Nephron progenitor cell (in vitro differentiated cells): ENCODE data around the gene OPRPN.

Experiments
- DNase-seq: peaks from one replicate; pipeline ENCODE4 v3.0.0; 2021
- H3K27ac Mint-ChIP-seq: 2 replicates; pipeline ENCODE4 v1.8.0; 2021; ENCODE audit warnings: mild to moderate bottlenecking, moderate library complexity, mixed read lengths
- H3K27me3 Mint-ChIP-seq: 2 replicates; pipeline ENCODE4 v1.8.0; 2021; ENCODE audit warnings: mild to moderate bottlenecking, low read depth, mixed read lengths; ENCODE audit not compliant: poor library complexity
- H3K36me3 Mint-ChIP-seq: 2 replicates; pipeline ENCODE4 v1.8.0; 2021; ENCODE audit warnings: low read depth, mixed read lengths
- H3K4me1 Mint-ChIP-seq: 2 replicates; pipeline ENCODE4 v1.8.0; 2021; ENCODE audit warnings: mixed read lengths
- H3K4me3 Mint-ChIP-seq: 2 replicates; pipeline ENCODE4 v1.8.0; 2021; ENCODE audit warnings: mild to moderate bottlenecking, moderate library complexity, mixed read lengths
- H3K9me3 Mint-ChIP-seq: 2 replicates; pipeline ENCODE4 v1.8.0; 2021; ENCODE audit warnings: mild to moderate bottlenecking, moderate library complexity, mixed read lengths
- CTCF ChIP-seq: fragments of 200-600 bp; sonication (generic); IDR thresholded peaks from 2 replicates; pipeline ENCODE4 v1.5.0; 2021; ENCODE audit warnings: antibody characterized with exemption

OPRPN gene

DNA sequence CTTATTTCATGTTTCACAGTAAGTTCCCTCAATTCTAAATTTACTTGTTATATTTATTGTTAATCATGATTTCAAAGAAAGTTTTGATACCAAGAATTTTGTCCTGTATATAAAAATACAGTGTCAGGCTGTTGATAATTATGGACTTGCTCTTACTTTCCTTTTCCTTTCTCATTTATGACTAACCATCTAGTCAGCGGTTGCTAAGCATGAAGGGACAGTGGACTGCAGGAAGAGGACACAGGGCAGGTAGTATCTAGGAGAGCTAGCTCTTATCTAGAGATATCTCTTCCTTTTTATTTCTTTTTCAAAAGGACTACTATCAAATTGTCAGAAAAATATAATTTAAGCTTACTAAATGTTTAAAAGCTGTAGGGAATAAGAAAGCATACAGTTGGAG lies 1.6 kb downstream of the OPRPN start:
- Mint-ChIP-seq H3K27me3 (peaks cover 3% of the 10 kb centered on the region), H3K4me3 (no peak overlapping the region), H3K36me3 (no peaks in the 10 kb centered on the region), H3K9me3 (no peaks in the 10 kb centered on the region), H3K4me1 (no peaks in the 10 kb centered on the region), H3K27ac (no peak overlapping the region)
- no peak for DNase-seq
- no peak for TF ChIP-seq CTCF

DNA sequence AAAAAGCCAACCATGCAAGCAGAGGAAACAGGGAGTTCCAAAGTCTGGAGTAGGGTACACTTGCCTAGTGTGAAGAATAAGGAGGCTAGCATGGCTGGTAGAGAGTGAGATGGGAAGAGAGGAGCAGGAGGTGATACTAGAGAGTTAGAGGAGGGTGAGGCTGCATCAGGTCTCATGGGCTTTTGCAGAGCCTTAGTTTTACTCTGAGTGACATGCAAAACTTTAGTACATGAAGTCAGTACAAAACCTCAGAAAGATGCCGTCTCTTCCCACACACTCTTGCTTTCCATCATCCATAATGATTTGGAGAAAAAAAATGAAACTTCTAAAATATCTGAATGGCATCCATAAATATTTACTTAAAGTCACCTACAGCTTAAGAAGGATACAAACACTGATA lies 5.0 kb downstream of the OPRPN start:
- TF ChIP-seq CTCF, result no peak
- Mint-ChIP-seq H3K9me3 (no peaks in the 10 kb centered on the region), H3K4me1 (no peaks in the 10 kb centered on the region), H3K27me3 (peaks cover 3% of the 10 kb centered on the region), H3K27ac (no peak overlapping the region), H3K36me3 (no peaks in the 10 kb centered on the region), H3K4me3 (no peak overlapping the region)
- no peak for DNase-seq

GRCh38 chr4:70405765-70406164 lies 8.0 kb downstream of the OPRPN start:
- Mint-ChIP-seq H3K27me3 (peaks cover 4% of the 10 kb centered on the region), H3K4me3 (no peak overlapping the region), H3K4me1 (no peaks in the 10 kb centered on the region), H3K27ac (no peak overlapping the region), H3K9me3 (no peaks in the 10 kb centered on the region), H3K36me3 (no peaks in the 10 kb centered on the region)
- no peak for TF ChIP-seq CTCF
- no peak for DNase-seq

DNA sequence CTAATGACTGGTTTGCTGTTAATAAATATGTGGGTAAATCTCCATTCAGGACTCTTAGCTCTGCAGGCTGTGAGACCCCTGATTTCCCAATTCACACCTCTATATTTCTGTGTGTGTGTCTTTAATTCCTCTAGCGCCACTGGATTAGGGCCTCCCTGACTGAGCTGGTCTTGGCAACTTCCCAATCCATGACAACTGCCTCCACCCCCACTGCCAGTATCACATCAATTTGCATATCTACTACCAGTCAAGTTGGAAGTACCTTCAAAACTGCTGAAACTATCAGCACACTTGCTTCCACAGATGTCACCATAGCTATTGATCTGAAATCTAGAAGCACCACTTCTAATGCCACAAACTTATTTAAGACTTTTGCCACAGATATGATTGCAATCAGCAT lies 27.6 kb downstream of the OPRPN start:
- no peak for DNase-seq
- Mint-ChIP-seq H3K27ac (no peak overlapping the region), H3K36me3 (no peaks in the 10 kb centered on the region), H3K4me1 (no peaks in the 10 kb centered on the region), H3K9me3 (peaks cover 20% of the 10 kb centered on the region), H3K4me3 (no peak overlapping the region), H3K27me3 (no peaks in the 10 kb centered on the region)
- TF ChIP-seq CTCF, result no peak

- Mint-ChIP-seq H3K27me3 (no peaks in the 10 kb centered on the region), H3K4me3 (no peak overlapping the region), H3K27ac (no peak overlapping the region), H3K36me3 (no peaks in the 10 kb centered on the region), H3K4me1 (no peaks in the 10 kb centered on the region), H3K9me3 (peaks cover 20% of the 10 kb centered on the region)
- DNase-seq, result no peak
- TF ChIP-seq CTCF, result no peak
These were observed 29.0 kb downstream of the OPRPN start for GRCh38 chr4:70426789-70427188.

DNA sequence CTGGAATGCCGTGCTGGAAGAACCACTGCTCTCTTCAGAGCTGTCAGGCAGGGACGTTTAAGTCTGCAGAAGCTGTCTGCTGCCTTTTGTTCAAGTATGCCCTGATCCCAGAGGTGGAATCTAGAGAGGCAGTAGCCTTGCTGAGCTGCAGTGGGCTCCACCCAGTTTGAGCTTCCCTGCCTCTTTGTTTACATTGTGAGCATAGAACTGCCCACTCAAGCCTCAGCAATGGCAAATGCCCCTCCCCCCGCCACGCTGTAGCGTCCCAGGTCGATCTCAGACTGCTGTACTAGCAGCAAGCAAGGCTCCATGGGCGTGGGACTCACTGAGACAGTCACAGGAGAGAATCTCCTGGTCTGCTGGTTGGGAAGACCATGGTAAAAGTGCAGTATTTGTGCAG lies 39.5 kb downstream of the OPRPN start:
- Mint-ChIP-seq H3K4me1 (no peaks in the 10 kb centered on the region), H3K27me3 (no peaks in the 10 kb centered on the region), H3K27ac (no peak overlapping the region), H3K4me3 (no peak overlapping the region), H3K36me3 (no peaks in the 10 kb centered on the region), H3K9me3 (no peaks in the 10 kb centered on the region)
- no peak for TF ChIP-seq CTCF
- DNase-seq, result peak; percentile 29
